Nephron (organoid): Measurements from ENCODE around the gene MRS2.
A peak's percentile ranks its signal among the peaks of the same experiment; 100 is the strongest.
"Not testable (repeated sequence)": the region's sequence is repeated elsewhere in the genome, so short reads cannot be mapped to it uniquely, and the experiment has no call there.

Source experiments
- H3K27ac Mint-ChIP-seq, 3 experiments: 2 replicates each; pipeline ENCODE4 v1.8.0; 2020; ENCODE audit warnings: mixed read lengths in 3 of 3, mild to moderate bottlenecking in 2 of 3, moderate library complexity in 1 of 3
- H3K27me3 Mint-ChIP-seq: 2 replicates; pipeline ENCODE4 v1.8.0; 2021; ENCODE audit warnings: low read depth, mild to moderate bottlenecking, moderate library complexity, mixed read lengths
- H3K36me3 Mint-ChIP-seq: 2 replicates; pipeline ENCODE4 v1.8.0; 2020; ENCODE audit warnings: low read depth, mixed read lengths
- H3K4me1 Mint-ChIP-seq: 2 replicates; pipeline ENCODE4 v1.8.0; 2020; ENCODE audit warnings: mixed read lengths
- H3K4me3 Mint-ChIP-seq, 3 experiments: 2 replicates each; pipeline ENCODE4 v1.8.0; 2020; ENCODE audit warnings: mild to moderate bottlenecking in 3 of 3, mixed read lengths in 3 of 3, moderate library complexity in 2 of 3
- H3K9me3 Mint-ChIP-seq: 2 replicates; pipeline ENCODE4 v1.8.0; 2020; ENCODE audit warnings: mixed read lengths
- TF ChIP-seq, protein P1 (sequence below), 3 experiments: fragments of 200-600 bp; sonication (generic); IDR thresholded peaks; one replicate each; pipeline ENCODE4 v1.5.0; 2021; ENCODE audit warnings: antibody characterized with exemption in 3 of 3; ENCODE audit not compliant: unreplicated experiment in 3 of 3

MRS2 gene

DNA sequence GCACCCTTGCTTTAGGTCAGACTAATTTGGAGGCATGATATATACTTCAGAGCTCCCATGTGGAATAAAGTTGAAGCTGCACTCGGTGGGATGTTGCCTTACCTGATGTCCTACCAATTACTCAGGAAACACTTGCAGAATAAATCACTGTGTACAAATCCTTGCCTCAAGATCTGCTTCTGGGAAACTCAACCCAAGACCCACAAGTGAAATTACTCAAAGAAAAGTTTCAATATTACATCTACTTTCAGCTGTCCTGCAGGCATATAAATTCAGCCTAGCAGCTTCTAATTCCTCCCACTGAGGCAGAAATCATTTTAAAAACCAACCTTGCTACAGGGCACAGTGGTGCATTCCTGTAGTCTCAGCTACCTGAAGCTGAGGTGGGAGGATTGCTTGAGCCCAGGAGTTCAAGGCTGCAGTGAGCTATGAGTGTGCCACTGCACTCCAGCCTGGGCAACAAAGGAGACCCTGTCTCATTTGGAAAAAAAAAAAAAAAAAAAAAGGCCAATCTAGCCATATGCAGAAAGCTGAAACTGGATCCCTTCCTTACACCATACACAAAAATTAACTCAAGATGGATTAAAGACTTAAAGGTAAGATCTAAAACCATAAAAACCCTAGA lies 24.2 kb upstream of the MRS2 start:
- Mint-ChIP-seq H3K27ac (peak overlapping the region in 2 of 3 experiments; percentile 64 to 75), H3K4me1 (no peaks in the 10 kb centered on the region), H3K4me3 (no peak overlapping the region), H3K36me3 (no peaks in the 10 kb centered on the region), H3K27me3 (no peaks in the 10 kb centered on the region), H3K9me3 (no peaks in the 10 kb centered on the region)
- TF ChIP-seq, protein P1, sequence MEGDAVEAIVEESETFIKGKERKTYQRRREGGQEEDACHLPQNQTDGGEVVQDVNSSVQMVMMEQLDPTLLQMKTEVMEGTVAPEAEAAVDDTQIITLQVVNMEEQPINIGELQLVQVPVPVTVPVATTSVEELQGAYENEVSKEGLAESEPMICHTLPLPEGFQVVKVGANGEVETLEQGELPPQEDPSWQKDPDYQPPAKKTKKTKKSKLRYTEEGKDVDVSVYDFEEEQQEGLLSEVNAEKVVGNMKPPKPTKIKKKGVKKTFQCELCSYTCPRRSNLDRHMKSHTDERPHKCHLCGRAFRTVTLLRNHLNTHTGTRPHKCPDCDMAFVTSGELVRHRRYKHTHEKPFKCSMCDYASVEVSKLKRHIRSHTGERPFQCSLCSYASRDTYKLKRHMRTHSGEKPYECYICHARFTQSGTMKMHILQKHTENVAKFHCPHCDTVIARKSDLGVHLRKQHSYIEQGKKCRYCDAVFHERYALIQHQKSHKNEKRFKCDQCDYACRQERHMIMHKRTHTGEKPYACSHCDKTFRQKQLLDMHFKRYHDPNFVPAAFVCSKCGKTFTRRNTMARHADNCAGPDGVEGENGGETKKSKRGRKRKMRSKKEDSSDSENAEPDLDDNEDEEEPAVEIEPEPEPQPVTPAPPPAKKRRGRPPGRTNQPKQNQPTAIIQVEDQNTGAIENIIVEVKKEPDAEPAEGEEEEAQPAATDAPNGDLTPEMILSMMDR (IDR thresholded peaks at IDR 0.05; ENCODE audit: unreplicated experiment in 3 of 3): no peak

DNA sequence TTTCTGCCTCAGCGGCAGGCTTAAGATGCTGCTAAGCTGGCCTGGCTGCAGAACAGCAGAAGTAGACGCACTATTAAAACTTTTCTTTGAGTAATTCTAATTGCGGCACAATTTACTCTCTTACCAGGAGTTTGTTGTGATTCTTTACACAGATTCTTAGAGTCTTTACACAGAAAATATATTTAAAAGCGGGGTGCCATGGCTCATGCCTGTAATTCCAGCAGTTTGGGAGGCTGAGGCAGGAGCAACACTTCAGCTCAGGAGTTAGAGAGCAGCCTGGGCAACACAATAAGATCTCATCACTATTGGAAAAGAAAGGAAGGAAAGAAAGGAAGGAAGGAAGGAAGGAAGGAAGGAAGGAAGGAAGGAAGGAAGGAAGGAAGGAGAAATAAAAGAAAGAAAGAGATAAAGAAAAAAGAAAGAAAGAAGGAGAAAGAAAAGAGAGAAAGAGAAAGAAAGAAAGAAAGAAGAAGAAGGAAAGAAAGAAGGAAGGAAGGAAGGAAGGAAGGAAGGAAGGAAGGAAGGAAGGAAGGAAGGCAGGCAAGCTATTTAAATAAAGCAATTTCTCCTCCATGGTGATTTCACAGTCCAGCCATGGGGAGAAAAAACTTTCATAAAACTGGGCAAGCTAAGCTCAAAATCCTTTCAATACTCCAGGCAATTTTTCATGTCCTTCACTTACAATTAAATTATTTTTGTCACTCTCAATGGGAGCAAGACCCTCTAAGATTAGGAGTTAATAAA lies 21.1 kb upstream of the MRS2 start:
- no peaks in the 10 kb centered on the region for H3K27me3 Mint-ChIP-seq
- H3K4me3 Mint-ChIP-seq: peak overlapping the region in 2 of 3 experiments; percentile 17 to 52
- TF ChIP-seq, protein P1 (IDR thresholded peaks at IDR 0.05; ENCODE audit: unreplicated experiment in 3 of 3): no peak
- H3K4me1 Mint-ChIP-seq: no peaks in the 10 kb centered on the region
- H3K27ac Mint-ChIP-seq: peak overlapping the region; percentile 64 to 93 (median 83)
- no peaks in the 10 kb centered on the region for H3K36me3 Mint-ChIP-seq
- no peaks in the 10 kb centered on the region for H3K9me3 Mint-ChIP-seq

DNA sequence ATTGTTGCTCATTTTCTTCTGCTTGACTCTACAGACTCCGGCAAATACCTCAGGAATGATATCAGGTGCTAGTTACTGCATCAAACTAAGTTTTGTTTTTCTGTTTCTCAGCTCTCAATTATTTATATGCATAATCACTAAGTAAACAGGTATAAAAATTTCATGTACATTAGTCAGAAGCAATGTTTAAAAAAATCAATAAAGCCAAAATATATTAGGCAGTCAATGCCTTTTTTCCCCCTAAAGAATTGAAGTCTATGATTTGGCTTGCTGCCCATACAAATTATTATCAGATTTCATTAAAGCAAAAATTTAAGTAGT lies 20.6 kb upstream of the MRS2 start:
- peak overlapping the region; percentile 64 to 93 (median 83) for H3K27ac Mint-ChIP-seq
- no peaks in the 10 kb centered on the region for H3K27me3 Mint-ChIP-seq
- no peaks in the 10 kb centered on the region for H3K4me1 Mint-ChIP-seq
- TF ChIP-seq, protein P1 (IDR thresholded peaks at IDR 0.05; ENCODE audit: unreplicated experiment in 3 of 3): no peak
- H3K36me3 Mint-ChIP-seq: no peaks in the 10 kb centered on the region
- H3K4me3 Mint-ChIP-seq: peak overlapping the region in 2 of 3 experiments; percentile 17
- no peaks in the 10 kb centered on the region for H3K9me3 Mint-ChIP-seq

DNA sequence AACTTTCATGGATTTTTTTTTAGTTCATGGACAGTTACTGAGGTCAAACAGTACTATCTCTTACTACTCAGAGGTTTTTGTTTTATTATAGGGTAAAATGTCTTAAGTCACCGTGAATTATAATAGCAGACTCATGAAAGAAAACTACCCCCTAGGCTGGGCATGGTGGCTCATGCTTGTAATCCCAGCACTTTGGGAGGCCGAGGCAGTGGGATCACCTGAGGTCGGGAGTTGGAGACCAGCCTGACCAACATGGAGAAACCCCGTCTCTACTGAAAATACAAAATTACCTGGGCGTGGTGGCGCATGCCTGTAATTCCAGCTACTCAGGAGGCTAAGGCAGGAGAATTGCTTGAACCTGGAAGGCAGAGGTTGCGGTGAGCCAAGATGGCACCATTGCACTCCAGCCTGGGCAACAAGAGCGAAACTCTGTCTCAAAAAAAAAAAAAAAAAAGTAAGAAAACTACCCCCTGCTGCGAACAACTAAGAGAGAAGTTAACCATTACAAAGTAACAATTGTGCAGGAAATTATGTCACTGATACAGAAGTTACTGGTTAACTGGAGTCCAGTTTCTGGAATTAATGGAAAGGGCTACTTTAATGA lies 19.7 kb upstream of the MRS2 start:
- peak overlapping the region in 2 of 3 experiments; percentile 37 to 46 for H3K4me3 Mint-ChIP-seq
- H3K36me3 Mint-ChIP-seq, H3K4me1 Mint-ChIP-seq, H3K27me3 Mint-ChIP-seq, H3K9me3 Mint-ChIP-seq: not testable (repeated sequence)
- peak overlapping the region; percentile 64 to 93 (median 83) for H3K27ac Mint-ChIP-seq

GRCh38 chr6:24384369-24385130 lies 18.2 kb upstream of the MRS2 start:
- H3K4me3 Mint-ChIP-seq, H3K27me3 Mint-ChIP-seq: not testable (repeated sequence)

GRCh38 chr6:24385536-24386269 lies 17.0 kb upstream of the MRS2 start:
- no peaks in the 10 kb centered on the region for H3K36me3 Mint-ChIP-seq
- no peak overlapping the region for H3K4me3 Mint-ChIP-seq
- no peaks in the 10 kb centered on the region for H3K9me3 Mint-ChIP-seq
- TF ChIP-seq, protein P1 (IDR thresholded peaks at IDR 0.05; ENCODE audit: unreplicated experiment in 3 of 3): peak in 1 of 3 experiments; percentile 13
- H3K27me3 Mint-ChIP-seq: no peaks in the 10 kb centered on the region
- no peaks in the 10 kb centered on the region for H3K4me1 Mint-ChIP-seq
- peak overlapping the region; percentile 41 to 93 (median 71) for H3K27ac Mint-ChIP-seq

More at GRCh38 chr6:24384369-24385130, 18.2 kb upstream of the MRS2 start:
- not testable (repeated sequence) for H3K4me1 Mint-ChIP-seq, H3K9me3 Mint-ChIP-seq, H3K36me3 Mint-ChIP-seq
- peak overlapping the region; percentile 7 to 93 (median 71) for H3K27ac Mint-ChIP-seq
